Breast epithelium (tissue), 4 donors: Measurements from ENCODE around the gene CEBPB. TPM values are rescaled to one million over a fixed set of nuclear protein-coding genes. Genes with fewer than 3 reads are reported as not detected.
"Not testable (repeated sequence)": the region's sequence is repeated elsewhere in the genome, so short reads cannot be mapped to it uniquely, and the experiment has no call there.

Source experiments
- DNase-seq, 2 donors: peaks; one replicate each; pipeline ENCODE4 v3.0.0-alpha.2; 2019; ENCODE audit warnings: low spot score in 2 of 2
- H3K27ac ChIP-seq, 2 donors: fragments of 200-600 bp; sonication (generic) in 1 of 2; one replicate each; pipeline ENCODE4 v1.5.1; 2016 to 2019; ENCODE audit warnings: mild to moderate bottlenecking in 1 of 2
- H3K27me3 ChIP-seq, 2 donors: fragments of 200-600 bp; sonication (generic) in 1 of 2; one replicate each; pipeline versions ENCODE4 v1.5.1 to v1.6.0; 2017 to 2019; ENCODE audit warnings: control low read depth in 1 of 2, mild to moderate bottlenecking in 1 of 2
- H3K36me3 ChIP-seq: fragments of 200-600 bp; one replicate; pipeline ENCODE4 v1.5.1; 2019
- H3K4me1 ChIP-seq, 2 donors: fragments of 200-600 bp; sonication (generic); one replicate each; pipeline ENCODE4 v1.5.1; 2016 to 2019; ENCODE audit warnings: control low read depth in 1 of 2
- H3K4me3 ChIP-seq, 3 donors: fragments of 200-600 bp; sonication (generic); 1 replicate in 2 of 3; 2 replicates in 1 of 3; pipeline ENCODE4 v1.5.1; 2016 to 2019; ENCODE audit warnings: mild to moderate bottlenecking in 3 of 3, moderate library complexity in 2 of 3
- H3K9me3 ChIP-seq, 2 donors: fragments of 200-600 bp; sonication (generic) in 1 of 2; one replicate each; pipeline ENCODE4 v1.5.1; 2016 to 2019; ENCODE audit warnings: control low read depth in 1 of 2
- CTCF ChIP-seq, 3 donors: fragments of 450-650 bp; IDR thresholded peaks; one replicate each; pipeline ENCODE4 v1.5.1; 2016 to 2017; ENCODE audit warnings: antibody characterized with exemption in 3 of 3, mild to moderate bottlenecking in 3 of 3, moderate library complexity in 3 of 3
- POLR2A ChIP-seq: fragments of 450-650 bp; IDR thresholded peaks from one replicate; pipeline ENCODE4 v1.6.1; 2016; ENCODE audit warnings: antibody characterized with exemption, mild to moderate bottlenecking, moderate library complexity
- POLR2AphosphoS5 ChIP-seq, 3 donors: sonication (generic); formaldehyde crosslinking; IDR thresholded peaks; one replicate each; pipeline ENCODE4 v1.6.1; 2017; ENCODE audit warnings: antibody characterized with exemption in 3 of 3
- intact Hi-C: fragments of 100-400 bp; cut with DNase I; formaldehyde crosslinking; loops from one replicate; pipeline ENCODE4 v1.15.1; 2023; ENCODE audit warnings: low total_unique reads
- total RNA-seq, 3 donors: library from RNA; depleted of rRNA; stranded (reverse); fragments of >200 nt; gene quantifications; one replicate each; pipeline ENCODE4 v1.1.0, GENCODE V29; 2016

Gene CEBPB
- total RNA-seq, 3 donors from 2014 or later, result 137 to 177 (median 149) TPM

DNA sequence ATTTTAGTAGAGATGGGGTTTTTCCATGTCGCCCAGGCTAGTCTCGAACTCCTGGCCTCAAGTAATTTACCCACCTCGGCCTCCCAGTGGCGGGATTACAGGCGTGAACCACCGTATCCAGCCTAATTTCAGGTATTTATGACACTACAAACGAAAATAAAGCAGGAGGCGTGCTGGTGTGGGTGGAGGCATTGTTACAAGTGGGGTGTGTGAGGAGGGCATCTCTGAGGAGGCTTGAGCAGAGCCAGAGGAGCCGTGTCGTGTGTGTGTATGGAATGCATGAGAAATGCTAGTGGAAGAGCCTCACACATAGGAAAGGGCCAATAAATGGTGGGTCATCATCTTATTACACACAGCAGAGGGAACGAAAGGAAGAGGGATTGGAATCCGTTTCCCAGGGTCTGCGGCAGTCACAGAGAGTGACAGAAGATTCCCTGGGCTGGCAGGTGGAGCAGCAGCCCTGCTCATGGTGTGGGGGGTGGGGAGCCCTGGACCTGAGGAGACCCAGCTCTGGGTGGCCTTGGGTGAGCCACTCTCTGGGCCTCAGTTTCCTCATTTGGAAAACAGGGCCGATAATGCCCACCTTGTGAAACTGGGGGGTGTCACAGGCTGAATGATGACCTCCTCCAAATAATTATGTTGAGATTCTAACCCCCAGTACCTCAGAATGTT is 19.9 kb upstream of the CEBPB start:
- Histone ChIP-seq H3K36me3 (no peaks in the 10 kb centered on the region), H3K4me1 (peaks cover 1 to 6% of the 10 kb centered on the region in 2 donors), H3K27me3 (no peaks in the 10 kb centered on the region), H3K4me3 (no peak overlapping the region), H3K9me3 (no peaks in the 10 kb centered on the region), H3K27ac (peak overlapping the region in 1 of 2 donors; percentile 86)
- intact Hi-C loops, result no loop called here
- no peak for TF ChIP-seq POLR2AphosphoS5 (IDR thresholded peaks at IDR 0.05)
- no peak for DNase-seq

DNA sequence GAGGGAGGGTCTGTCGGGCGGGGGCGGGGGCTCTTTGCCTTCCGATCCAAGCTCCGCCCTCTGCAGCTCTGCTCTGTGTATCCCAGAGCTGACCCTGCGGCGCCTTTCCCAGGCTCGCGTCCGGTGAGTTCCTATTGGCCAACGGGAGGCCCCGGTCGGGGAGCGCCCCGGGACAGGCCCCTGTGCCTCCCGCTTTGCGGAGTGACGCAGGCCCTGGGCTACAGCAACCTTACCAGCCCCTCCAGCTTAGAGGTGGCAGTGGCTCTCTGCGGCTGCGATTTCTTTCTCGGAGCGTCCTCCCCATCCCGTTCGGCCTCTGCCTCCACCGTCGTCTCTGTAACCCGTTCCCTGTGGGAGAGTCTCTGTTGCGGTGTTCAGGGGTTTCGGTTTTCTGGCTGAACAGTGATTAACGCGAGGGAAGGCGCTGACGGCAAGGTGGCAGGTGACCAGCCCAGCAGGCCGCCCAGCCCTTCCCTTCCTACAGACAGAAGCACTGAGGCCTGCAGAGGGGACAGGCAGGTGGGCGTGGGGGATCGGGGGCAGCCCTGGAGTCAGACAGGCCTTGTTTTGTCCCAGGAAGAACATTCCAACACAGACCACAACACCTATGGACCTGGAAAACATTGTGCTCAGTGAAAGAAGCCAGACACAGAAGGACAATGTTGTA is 18.1 kb upstream of the CEBPB start:
- H3K4me1 ChIP-seq, result peaks cover 0 to 6% of the 10 kb centered on the region in 2 donors
- peak; percentile 7 for TF ChIP-seq POLR2A
- no peak for TF ChIP-seq CTCF (IDR thresholded peaks at IDR 0.05)
- TF ChIP-seq POLR2AphosphoS5 (IDR thresholded peaks at IDR 0.05), result peak; percentile 13 to 64 (median 45)
- no peaks in the 10 kb centered on the region for H3K36me3 ChIP-seq
- peak; percentile 61 to 74 for DNase-seq
- H3K9me3 ChIP-seq, result no peaks in the 10 kb centered on the region
- intact Hi-C loops, result no loop called here
- H3K27ac ChIP-seq, result peak overlapping the region; percentile 81 to 86
- H3K4me3 ChIP-seq, result peak overlapping the region; percentile 48 to 60 (median 55)
- no peaks in the 10 kb centered on the region for H3K27me3 ChIP-seq

DNA sequence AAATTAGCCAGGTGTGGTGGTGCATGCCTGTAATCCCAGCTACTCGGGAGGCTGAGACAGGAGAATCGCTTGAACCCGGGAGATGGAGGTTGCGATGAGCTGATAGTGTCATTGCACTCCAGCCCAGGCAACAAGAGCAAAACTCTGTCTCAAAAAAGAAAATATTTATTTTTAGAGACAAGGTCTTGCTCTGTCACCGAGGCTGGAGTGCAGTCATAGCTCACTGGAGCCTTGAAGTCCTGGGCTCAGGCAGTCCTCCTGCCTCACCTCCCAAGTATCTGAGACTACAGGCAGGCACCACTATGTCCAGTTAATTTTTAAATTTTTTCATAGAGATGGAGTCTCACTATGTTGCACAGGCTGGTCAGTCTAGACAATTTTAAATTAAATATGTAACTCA is 16.2 kb upstream of the CEBPB start:
- no peaks in the 10 kb centered on the region for H3K9me3 ChIP-seq
- intact Hi-C loops, result no loop called here
- H3K4me1 ChIP-seq, result peaks cover 0 to 6% of the 10 kb centered on the region in 2 donors
- no peak for DNase-seq
- TF ChIP-seq POLR2A (no peak), CTCF (IDR thresholded peaks at IDR 0.05) (no peak), POLR2AphosphoS5 (IDR thresholded peaks at IDR 0.05) (no peak)
- H3K27ac ChIP-seq, result no peak overlapping the region
- no peaks in the 10 kb centered on the region for H3K27me3 ChIP-seq
- no peaks in the 10 kb centered on the region for H3K36me3 ChIP-seq
- no peak overlapping the region for H3K4me3 ChIP-seq

DNA sequence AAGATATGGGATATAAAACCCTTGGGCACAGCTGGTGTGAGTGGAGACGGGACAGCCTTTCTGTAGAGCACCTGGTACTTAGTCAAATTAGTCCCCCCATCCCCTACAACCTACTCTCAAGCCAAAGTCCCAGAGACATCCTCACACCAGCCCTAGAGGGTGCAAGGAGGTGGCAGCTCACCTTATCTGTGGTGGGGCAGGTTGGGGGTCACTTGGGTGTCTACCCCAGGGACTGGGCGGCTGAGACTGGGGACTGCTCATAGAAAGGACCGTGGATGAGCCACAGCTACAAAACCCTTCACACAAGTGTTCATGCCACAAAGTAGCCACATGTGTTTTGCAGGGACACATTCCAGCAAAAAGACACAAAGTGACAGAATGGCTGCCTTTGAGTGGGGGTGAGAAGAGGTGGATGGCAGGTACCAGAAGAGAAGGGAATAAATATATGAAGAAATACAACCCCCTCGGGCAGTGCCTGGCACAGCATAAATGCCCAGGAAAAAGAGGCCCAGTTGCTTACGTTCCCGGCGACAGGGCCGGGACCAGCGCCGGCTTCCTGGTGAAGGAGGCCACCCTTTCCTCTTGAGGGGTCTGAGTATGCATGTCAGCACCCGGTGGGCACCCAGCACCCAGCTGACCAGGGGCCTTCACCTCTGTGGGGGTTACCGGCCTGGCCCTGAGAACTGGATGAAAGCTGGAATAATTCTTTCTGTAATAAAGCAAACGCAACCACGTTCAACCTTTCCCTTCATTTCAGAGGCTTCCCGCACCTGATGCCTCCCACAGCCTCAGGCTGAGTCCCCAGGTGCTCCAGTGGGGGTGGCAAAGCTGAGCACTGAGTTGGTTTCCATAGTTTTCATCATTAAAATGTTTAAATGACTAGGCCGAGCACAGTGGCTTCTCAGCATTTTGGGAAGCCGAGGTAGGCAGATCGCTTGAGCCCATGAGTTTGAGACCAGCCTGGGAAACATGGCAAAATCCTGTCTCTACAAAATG is 14.4 kb upstream of the CEBPB start:
- H3K9me3 ChIP-seq, result no peaks in the 10 kb centered on the region
- DNase-seq, result no peak
- no peaks in the 10 kb centered on the region for H3K36me3 ChIP-seq
- no peaks in the 10 kb centered on the region for H3K27me3 ChIP-seq
- TF ChIP-seq CTCF (IDR thresholded peaks at IDR 0.05), result no peak
- no peak for TF ChIP-seq POLR2AphosphoS5 (IDR thresholded peaks at IDR 0.05)
- TF ChIP-seq POLR2A, result no peak
- H3K4me3 ChIP-seq, result no peak overlapping the region
- peaks cover 0 to 6% of the 10 kb centered on the region in 2 donors for H3K4me1 ChIP-seq
- H3K27ac ChIP-seq, result no peak overlapping the region
- intact Hi-C loops, result no loop called here

DNA sequence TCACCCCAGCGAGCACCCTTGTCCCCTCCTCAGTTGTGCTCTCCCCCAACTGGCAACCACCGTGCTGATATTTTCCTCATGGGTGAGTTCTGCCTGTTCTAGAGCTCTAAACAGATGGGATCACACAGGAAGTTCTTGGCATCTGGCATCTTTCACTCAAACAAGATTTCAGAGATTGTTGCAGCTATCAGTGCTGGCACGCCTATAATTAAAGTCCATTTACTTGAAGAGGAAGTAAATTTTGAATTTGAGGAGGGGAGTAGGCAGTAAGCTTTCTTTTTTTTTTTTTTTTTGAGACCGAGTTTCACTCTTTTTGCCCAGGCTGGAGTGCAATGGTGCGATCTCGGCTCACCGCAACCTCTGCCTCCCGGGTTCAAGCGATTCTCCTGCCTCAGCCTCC is 12.0 kb upstream of the CEBPB start:
- intact Hi-C loops, H3K27ac ChIP-seq, H3K36me3 ChIP-seq, H3K9me3 ChIP-seq, H3K4me1 ChIP-seq, DNase-seq, H3K27me3 ChIP-seq, H3K4me3 ChIP-seq: not testable (repeated sequence)
